K562 (cell line): Measurements from ENCODE around the gene RNF166. TPM values are rescaled to one million over a fixed set of nuclear protein-coding genes. Genes with fewer than 3 reads are reported as not detected.

Experiments
- CHCHD3 ChIP-seq: fragments of 250-450 bp; sonication (Bioruptor Pico); IDR thresholded peaks from 2 replicates; pipeline ENCODE4 v2.1.2; 2022; ENCODE audit warnings: mild to moderate bottlenecking
- EP400 ChIP-seq: fragments of 450-650 bp; IDR thresholded peaks from 2 replicates; pipeline ENCODE4 v1.6.1; 2017; ENCODE audit warnings: antibody characterized with exemption, mild to moderate bottlenecking, moderate library complexity
- MXI1 ChIP-seq: IDR thresholded peaks from 2 replicates; pipeline ENCODE4 v1.6.1; 2011; ENCODE audit warnings: low read depth, mild to moderate bottlenecking, improper control_type of control experiment, low read length
- polyA plus RNA-seq, 8 experiments: library from polyadenylated mRNA; depleted of rRNA in 4 of 8; stranded (reverse) in 5 of 8; unstranded in 3 of 8; fragments of >200 nt; fragmentation: Nextera tagmentation in 2 of 8; fragmentation: Illumina TruSeq in 1 of 8; extraction: Ambion mirVana in 2 of 8; extraction: Trizol in 1 of 8; gene quantifications; 2 replicates each; pipeline versions ENCODE4 v1.2.1 to v1.2.3, GENCODE V29; 2011 to 2014; ENCODE audit warnings: inconsistent platforms in 1 of 8, missing spikeins in 1 of 8
- total RNA-seq, 7 experiments: library from RNA; depleted of rRNA in 6 of 7; stranded (reverse); fragments of >200 nt in 6 of 7; fragmentation: Illumina TruSeq in 2 of 7; extraction: Trizol in 2 of 7; gene quantifications; 2 replicates each; pipeline versions ENCODE4 v1.2.1 to v1.2.3, GENCODE V29; 2011 to 2021; ENCODE audit warnings: low replicate concordance in 1 of 7
- TF ChIP-seq, protein P1 (sequence below): fragments of 200-600 bp; sonication (generic); IDR thresholded peaks from one replicate; pipeline ENCODE4 v1.6.1; 2012; ENCODE audit warnings: mild to moderate bottlenecking, low read depth, low read length, inconsistent platforms
- TF ChIP-seq, protein P2 (sequence below): fragments of 450-650 bp; conservative IDR thresholded peaks from 2 replicates; pipeline ENCODE4 v1.6.1; 2016; ENCODE audit warnings: missing genetic modification characterization, low read depth, mild to moderate bottlenecking, missing compliant biosample characterization, moderate library complexity
- TF ChIP-seq, protein P3 (sequence below): fragments of 250-450 bp; sonication (Bioruptor Pico); IDR thresholded peaks from 2 replicates; pipeline ENCODE4 v1.5.1; 2021; ENCODE audit warnings: mild to moderate bottlenecking

Gene RNF166
- total and polyA plus RNA-seq, 9 of the 15 experiments (the other 6 are each of a cell fraction or from before 2014, with no cell fraction given) = 0.56 to 60.3 (median 19.5) TPM

DNA sequence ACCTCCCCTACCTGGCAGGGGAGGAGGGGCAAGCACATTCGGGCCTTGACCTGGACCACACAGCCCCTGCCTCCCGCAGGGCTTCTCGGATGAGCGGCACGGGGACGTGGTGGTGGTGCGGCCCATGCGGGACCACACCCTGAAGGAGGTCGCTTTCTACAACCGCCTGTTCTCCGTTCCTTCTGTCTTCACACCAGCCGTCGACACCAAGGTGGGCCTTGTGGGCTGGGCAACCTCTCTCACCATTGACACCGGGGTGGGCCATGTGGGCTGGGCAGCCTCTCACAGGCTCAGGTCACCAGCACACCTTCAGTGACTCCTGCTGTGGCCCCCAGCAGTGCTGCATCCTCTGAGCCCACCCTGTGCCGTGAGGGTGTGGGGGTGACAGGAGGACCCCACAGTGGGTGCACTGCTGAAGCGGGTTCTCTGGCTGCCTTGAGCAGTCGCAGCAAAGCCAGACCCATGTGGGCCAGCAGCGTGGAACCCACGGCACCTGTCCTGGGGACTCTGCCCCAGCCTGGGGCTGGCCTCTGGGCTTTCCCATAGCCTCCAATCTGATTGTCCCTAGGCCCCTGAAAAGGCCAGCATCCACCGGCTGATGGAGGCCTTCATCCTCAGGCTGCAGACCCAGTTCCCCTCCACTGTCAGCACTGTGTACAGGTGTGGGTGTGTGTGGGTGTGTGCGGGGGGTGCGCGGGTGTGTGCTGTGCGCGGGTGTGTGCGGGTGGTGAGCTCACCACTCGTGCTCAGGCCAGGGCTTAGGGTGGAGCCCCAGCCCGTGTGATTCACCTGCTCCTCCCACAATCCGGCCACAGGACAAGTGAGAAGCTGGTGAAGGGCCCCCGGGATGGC, 7.6 kb upstream of the RNF166 start (continued):
- TF ChIP-seq, protein P1, sequence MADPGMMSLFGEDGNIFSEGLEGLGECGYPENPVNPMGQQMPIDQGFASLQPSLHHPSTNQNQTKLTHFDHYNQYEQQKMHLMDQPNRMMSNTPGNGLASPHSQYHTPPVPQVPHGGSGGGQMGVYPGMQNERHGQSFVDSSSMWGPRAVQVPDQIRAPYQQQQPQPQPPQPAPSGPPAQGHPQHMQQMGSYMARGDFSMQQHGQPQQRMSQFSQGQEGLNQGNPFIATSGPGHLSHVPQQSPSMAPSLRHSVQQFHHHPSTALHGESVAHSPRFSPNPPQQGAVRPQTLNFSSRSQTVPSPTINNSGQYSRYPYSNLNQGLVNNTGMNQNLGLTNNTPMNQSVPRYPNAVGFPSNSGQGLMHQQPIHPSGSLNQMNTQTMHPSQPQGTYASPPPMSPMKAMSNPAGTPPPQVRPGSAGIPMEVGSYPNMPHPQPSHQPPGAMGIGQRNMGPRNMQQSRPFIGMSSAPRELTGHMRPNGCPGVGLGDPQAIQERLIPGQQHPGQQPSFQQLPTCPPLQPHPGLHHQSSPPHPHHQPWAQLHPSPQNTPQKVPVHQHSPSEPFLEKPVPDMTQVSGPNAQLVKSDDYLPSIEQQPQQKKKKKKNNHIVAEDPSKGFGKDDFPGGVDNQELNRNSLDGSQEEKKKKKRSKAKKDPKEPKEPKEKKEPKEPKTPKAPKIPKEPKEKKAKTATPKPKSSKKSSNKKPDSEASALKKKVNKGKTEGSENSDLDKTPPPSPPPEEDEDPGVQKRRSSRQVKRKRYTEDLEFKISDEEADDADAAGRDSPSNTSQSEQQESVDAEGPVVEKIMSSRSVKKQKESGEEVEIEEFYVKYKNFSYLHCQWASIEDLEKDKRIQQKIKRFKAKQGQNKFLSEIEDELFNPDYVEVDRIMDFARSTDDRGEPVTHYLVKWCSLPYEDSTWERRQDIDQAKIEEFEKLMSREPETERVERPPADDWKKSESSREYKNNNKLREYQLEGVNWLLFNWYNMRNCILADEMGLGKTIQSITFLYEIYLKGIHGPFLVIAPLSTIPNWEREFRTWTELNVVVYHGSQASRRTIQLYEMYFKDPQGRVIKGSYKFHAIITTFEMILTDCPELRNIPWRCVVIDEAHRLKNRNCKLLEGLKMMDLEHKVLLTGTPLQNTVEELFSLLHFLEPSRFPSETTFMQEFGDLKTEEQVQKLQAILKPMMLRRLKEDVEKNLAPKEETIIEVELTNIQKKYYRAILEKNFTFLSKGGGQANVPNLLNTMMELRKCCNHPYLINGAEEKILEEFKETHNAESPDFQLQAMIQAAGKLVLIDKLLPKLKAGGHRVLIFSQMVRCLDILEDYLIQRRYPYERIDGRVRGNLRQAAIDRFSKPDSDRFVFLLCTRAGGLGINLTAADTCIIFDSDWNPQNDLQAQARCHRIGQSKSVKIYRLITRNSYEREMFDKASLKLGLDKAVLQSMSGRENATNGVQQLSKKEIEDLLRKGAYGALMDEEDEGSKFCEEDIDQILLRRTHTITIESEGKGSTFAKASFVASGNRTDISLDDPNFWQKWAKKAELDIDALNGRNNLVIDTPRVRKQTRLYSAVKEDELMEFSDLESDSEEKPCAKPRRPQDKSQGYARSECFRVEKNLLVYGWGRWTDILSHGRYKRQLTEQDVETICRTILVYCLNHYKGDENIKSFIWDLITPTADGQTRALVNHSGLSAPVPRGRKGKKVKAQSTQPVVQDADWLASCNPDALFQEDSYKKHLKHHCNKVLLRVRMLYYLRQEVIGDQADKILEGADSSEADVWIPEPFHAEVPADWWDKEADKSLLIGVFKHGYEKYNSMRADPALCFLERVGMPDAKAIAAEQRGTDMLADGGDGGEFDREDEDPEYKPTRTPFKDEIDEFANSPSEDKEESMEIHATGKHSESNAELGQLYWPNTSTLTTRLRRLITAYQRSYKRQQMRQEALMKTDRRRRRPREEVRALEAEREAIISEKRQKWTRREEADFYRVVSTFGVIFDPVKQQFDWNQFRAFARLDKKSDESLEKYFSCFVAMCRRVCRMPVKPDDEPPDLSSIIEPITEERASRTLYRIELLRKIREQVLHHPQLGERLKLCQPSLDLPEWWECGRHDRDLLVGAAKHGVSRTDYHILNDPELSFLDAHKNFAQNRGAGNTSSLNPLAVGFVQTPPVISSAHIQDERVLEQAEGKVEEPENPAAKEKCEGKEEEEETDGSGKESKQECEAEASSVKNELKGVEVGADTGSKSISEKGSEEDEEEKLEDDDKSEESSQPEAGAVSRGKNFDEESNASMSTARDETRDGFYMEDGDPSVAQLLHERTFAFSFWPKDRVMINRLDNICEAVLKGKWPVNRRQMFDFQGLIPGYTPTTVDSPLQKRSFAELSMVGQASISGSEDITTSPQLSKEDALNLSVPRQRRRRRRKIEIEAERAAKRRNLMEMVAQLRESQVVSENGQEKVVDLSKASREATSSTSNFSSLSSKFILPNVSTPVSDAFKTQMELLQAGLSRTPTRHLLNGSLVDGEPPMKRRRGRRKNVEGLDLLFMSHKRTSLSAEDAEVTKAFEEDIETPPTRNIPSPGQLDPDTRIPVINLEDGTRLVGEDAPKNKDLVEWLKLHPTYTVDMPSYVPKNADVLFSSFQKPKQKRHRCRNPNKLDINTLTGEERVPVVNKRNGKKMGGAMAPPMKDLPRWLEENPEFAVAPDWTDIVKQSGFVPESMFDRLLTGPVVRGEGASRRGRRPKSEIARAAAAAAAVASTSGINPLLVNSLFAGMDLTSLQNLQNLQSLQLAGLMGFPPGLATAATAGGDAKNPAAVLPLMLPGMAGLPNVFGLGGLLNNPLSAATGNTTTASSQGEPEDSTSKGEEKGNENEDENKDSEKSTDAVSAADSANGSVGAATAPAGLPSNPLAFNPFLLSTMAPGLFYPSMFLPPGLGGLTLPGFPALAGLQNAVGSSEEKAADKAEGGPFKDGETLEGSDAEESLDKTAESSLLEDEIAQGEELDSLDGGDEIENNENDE = no peak
- TF ChIP-seq CHCHD3 (no peak), EP400 (no peak), MXI1 (no peak)
- TF ChIP-seq, protein P2, sequence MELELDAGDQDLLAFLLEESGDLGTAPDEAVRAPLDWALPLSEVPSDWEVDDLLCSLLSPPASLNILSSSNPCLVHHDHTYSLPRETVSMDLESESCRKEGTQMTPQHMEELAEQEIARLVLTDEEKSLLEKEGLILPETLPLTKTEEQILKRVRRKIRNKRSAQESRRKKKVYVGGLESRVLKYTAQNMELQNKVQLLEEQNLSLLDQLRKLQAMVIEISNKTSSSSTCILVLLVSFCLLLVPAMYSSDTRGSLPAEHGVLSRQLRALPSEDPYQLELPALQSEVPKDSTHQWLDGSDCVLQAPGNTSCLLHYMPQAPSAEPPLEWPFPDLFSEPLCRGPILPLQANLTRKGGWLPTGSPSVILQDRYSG (tag) = no peak
- TF ChIP-seq, protein P3, sequence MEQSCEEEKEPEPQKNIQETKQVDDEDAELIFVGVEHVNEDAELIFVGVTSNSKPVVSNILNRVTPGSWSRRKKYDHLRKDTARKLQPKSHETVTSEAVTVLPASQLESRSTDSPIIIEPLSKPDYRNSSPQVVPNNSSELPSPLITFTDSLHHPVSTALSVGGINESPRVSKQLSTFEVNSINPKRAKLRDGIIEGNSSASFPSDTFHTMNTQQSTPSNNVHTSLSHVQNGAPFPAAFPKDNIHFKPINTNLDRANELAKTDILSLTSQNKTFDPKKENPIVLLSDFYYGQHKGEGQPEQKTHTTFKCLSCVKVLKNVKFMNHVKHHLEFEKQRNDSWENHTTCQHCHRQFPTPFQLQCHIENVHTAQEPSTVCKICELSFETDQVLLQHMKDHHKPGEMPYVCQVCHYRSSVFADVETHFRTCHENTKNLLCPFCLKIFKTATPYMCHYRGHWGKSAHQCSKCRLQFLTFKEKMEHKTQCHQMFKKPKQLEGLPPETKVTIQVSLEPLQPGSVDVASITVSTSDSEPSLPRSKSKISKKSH (CRISPR knock-in tag) = no peak
